Astrocyte of the spinal cord (primary cell): ENCODE measurements around the gene KCNN1.

Experiments used
- DNase-seq: peaks from one replicate; pipeline ENCODE4 v3.0.0; 2011; ENCODE audit warnings: low read depth, low spot score
- H3K4me3 ChIP-seq: 2 replicates; pipeline ENCODE4 v1.5.1; 2011; ENCODE audit warnings: low read depth, mild to moderate bottlenecking, low read length, moderate library complexity
- CTCF ChIP-seq: IDR thresholded peaks from 2 replicates; pipeline ENCODE4 v1.5.1; 2012; ENCODE audit warnings: low read depth, mild to moderate bottlenecking, low read length, inconsistent platforms
- in situ Hi-C: cut with HindIII; loops from 2 replicates; pipeline ENCODE4 v1.10.0; 2017; ENCODE audit warnings: low sequenced_read_pairs

Gene KCNN1

GRCh38 chr19:17948514-17948900 is 18.4 kb upstream of the KCNN1 start:
- DNase-seq, result no peak
- in situ Hi-C loops, result no loop called here
- H3K4me3 ChIP-seq, result peak overlapping the region; percentile 44
- TF ChIP-seq CTCF, result no peak

- no peak for DNase-seq
- in situ Hi-C loops, result no loop called here
- peak overlapping the region; percentile 44 for H3K4me3 ChIP-seq
- no peak for TF ChIP-seq CTCF
Observed at GRCh38 chr19:17948931-17949930, 17.7 kb upstream of the KCNN1 start.

- H3K4me3 ChIP-seq, result no peak overlapping the region
- in situ Hi-C loops, result no loop called here
- TF ChIP-seq CTCF, result no peak
- no peak for DNase-seq
Observed at GRCh38 chr19:17949956-17950309, 17.0 kb upstream of the KCNN1 start.

- H3K4me3 ChIP-seq, result no peak overlapping the region
- TF ChIP-seq CTCF, result no peak
- DNase-seq, result no peak
- in situ Hi-C loops, result no loop called here
Observed at GRCh38 chr19:17950310-17951156, 16.4 kb upstream of the KCNN1 start.

- in situ Hi-C loops, result no loop called here
- no peak overlapping the region for H3K4me3 ChIP-seq
- DNase-seq, result no peak
- no peak for TF ChIP-seq CTCF
Observed at GRCh38 chr19:17951157-17951989, 15.5 kb upstream of the KCNN1 start.
